ENCODE data around the gene ADCY3.

DNA sequence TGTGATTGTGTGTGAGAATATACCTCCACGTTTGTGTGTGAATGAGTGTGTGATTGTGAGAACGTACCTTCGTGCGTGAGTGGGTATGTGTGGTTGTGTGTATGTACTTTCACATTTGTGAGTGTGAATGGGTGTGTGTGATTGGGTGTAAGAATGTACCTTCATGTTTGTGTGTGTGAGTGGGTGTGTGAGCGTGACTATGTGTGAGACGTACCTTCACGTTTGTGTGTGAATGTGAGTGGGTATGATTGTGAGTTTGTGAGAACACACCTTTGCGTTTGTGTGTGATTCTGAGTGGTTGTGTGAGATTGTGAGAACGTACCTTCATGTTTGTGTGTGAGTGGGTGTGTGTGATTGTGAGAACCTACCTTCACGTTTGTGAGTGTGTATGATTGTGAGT, 5.8 kb upstream of the ADCY3 start:
- TF ChIP-seq, protein P1, sequence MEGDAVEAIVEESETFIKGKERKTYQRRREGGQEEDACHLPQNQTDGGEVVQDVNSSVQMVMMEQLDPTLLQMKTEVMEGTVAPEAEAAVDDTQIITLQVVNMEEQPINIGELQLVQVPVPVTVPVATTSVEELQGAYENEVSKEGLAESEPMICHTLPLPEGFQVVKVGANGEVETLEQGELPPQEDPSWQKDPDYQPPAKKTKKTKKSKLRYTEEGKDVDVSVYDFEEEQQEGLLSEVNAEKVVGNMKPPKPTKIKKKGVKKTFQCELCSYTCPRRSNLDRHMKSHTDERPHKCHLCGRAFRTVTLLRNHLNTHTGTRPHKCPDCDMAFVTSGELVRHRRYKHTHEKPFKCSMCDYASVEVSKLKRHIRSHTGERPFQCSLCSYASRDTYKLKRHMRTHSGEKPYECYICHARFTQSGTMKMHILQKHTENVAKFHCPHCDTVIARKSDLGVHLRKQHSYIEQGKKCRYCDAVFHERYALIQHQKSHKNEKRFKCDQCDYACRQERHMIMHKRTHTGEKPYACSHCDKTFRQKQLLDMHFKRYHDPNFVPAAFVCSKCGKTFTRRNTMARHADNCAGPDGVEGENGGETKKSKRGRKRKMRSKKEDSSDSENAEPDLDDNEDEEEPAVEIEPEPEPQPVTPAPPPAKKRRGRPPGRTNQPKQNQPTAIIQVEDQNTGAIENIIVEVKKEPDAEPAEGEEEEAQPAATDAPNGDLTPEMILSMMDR (IDR thresholded peaks at IDR 0.05 in 4 of 5, conservative IDR thresholded peaks at IDR 0.05 in 1 of 5), result no peak
- no peak for TF ChIP-seq POLR2A (IDR thresholded peaks at IDR 0.05)
